ENCODE results near the gene TEFM. TPM values are rescaled to one million over a fixed set of nuclear protein-coding genes. Genes with fewer than 3 reads are reported as not detected.

TEFM gene
- total and polyA plus RNA-seq, 2 of the 8 experiments (the other 6 are each of a cell fraction or from before 2014, with no cell fraction given) = 6.1 to 10.9 TPM

- POLR2A ChIA-PET (ENCODE audit: partially characterized antibody) = no interaction called here
- no peak overlapping the region for H3K4me2 ChIP-seq (ENCODE audit: insufficient read depth in 1 of 2, low read depth in 2 of 2, low read length in 2 of 2)
- H3K56ac ChIP-seq (replicated peaks; ENCODE audit: insufficient read length, low read depth, low read length) = no peak overlapping the region
- H2AFZ ChIP-seq (ENCODE audit: low read length) = no peak overlapping the region
- no peaks in the 10 kb centered on the region for H3K36me3 ChIP-seq (ENCODE audit: control insufficient read depth in 2 of 4, insufficient read depth in 4 of 4, low read length in 3 of 4)
- peaks cover 0 to 10% (median 4%) of the 10 kb centered on the region in 4 experiments; a peak in 6 of 7 replicates for H3K27me3 ChIP-seq (replicated peaks in 1 of 4; ENCODE audit: control insufficient read depth in 3 of 4, extremely low read depth in 1 of 4, insufficient read depth in 3 of 4, low read length in 3 of 4)
- TF ChIP-seq SIRT6 (IDR thresholded peaks at IDR 0.05; ENCODE audit: low read length) (no peak), TBP (IDR thresholded peaks at IDR 0.05; ENCODE audit: low read depth, low read length) (no peak), GABPA (IDR thresholded peaks at IDR 0.05; ENCODE audit: borderline replicate concordance, insufficient read depth, low read length) (no peak), ZNF274 (IDR thresholded peaks at IDR 0.05; ENCODE audit: borderline replicate concordance, extremely low read depth, low read length) (no peak), RBBP5 (IDR thresholded peaks at IDR 0.05; ENCODE audit: borderline replicate concordance, low read depth, low read length) (no peak), KDM4A (IDR thresholded peaks at IDR 0.05; ENCODE audit: low read depth, low read length, severe bottlenecking) (no peak), SIX5 (IDR thresholded peaks at IDR 0.05; ENCODE audit: low read depth, low read length) (no peak)
- no peaks in the 10 kb centered on the region for H3K9me3 ChIP-seq (ENCODE audit: insufficient read depth in 2 of 2, low read depth in 1 of 2, low read length in 1 of 2)
- H4K8ac ChIP-seq (ENCODE audit: extremely low read depth, insufficient read depth, low read length) = no peak overlapping the region
- no peak overlapping the region; a peak in 1 of 7 replicates for H3K9ac ChIP-seq (replicated peaks in 1 of 4; ENCODE audit: extremely low read depth in 1 of 4, low read depth in 3 of 4, low read length in 3 of 4)
- no peak overlapping the region for H3K4ac ChIP-seq (replicated peaks; ENCODE audit: insufficient read length, low read depth, low read length)
- no peak overlapping the region for H2BK15ac ChIP-seq (ENCODE audit: low read length)
- no peak overlapping the region for H3K27ac ChIP-seq (ENCODE audit: low read depth, low read length)
- no peak for FAIRE-seq
- H2BK5ac ChIP-seq (ENCODE audit: low read depth, low read length) = no peak overlapping the region
- CTCF ChIA-PET (ENCODE audit: partially characterized antibody) = interaction anchor here (0.6 to 1.4 kb wide), 4 partner anchors 10 to 42 kb away, joined by 3 read pairs; partner anchors contain the start of gene RNF135
- no peaks in the 10 kb centered on the region for H3K23me2 ChIP-seq (ENCODE audit: low read depth, low read length)
- no peaks in the 10 kb centered on the region for H3K4me1 ChIP-seq (replicated peaks in 1 of 4; ENCODE audit: control insufficient read depth in 3 of 4, insufficient read depth in 4 of 4, low read length in 3 of 4)
- no peak overlapping the region for H3K14ac ChIP-seq (ENCODE audit: insufficient read length)
- no peak overlapping the region for H3K23ac ChIP-seq (ENCODE audit: insufficient read length)
- no peak overlapping the region for H2BK120ac ChIP-seq (replicated peaks; ENCODE audit: low read depth, low read length)
- 76% methylated on average over 3 of the region's 3 CpGs; no CpG with 5 or more reads in 1 of the 2 experiments for WGBS, 2 experiments (ENCODE audit: extremely low coverage in 1 of 2, insufficient coverage in 1 of 2, insufficient read length in 1 of 2, insufficient replicate concordance in 2 of 2, low coverage in 1 of 2, low lambda C conversion rate in 2 of 2, missing lambda C conversion rate in 1 of 2)
- no peaks in the 10 kb centered on the region for H3K79me1 ChIP-seq (ENCODE audit: low read depth, low read length)
- H2AK5ac ChIP-seq (ENCODE audit: low read depth, low read length) = no peak overlapping the region
- H3K79me2 ChIP-seq (ENCODE audit: control insufficient read depth in 1 of 2, insufficient read depth in 2 of 2, low read length in 2 of 2) = no peaks in the 10 kb centered on the region
- H3K4me3 ChIP-seq (ENCODE audit: extremely low read depth in 1 of 4, insufficient read depth in 2 of 4, low read depth in 3 of 4, low read length in 4 of 4) = no peak overlapping the region
- no peak overlapping the region for H4K5ac ChIP-seq (ENCODE audit: insufficient read length, low read depth, low read length)
- no peaks in the 10 kb centered on the region for H4K20me1 ChIP-seq (replicated peaks in 1 of 2; ENCODE audit: control insufficient read depth in 1 of 2, insufficient read depth in 2 of 2, low read length in 2 of 2)
- H2BK12ac ChIP-seq (ENCODE audit: low read depth, low read length) = no peak overlapping the region
- no peak for DNase-seq (ENCODE audit: low read depth in 1 of 2, low spot score in 2 of 2)
- H3K18ac ChIP-seq (ENCODE audit: extremely low read depth, low read length) = no peak overlapping the region
- no peak overlapping the region for H2BK20ac ChIP-seq (ENCODE audit: low read length)
- no peak overlapping the region for H4K91ac ChIP-seq (replicated peaks; ENCODE audit: insufficient read length, low read length)
Observed at GRCh38 chr17:30928584-30928983, 22.5 kb upstream of the TEFM start.
